ENCODE data around the gene CCDC47.

GRCh38 chr17:63805591-63805990 is 32.2 kb upstream of the CCDC47 start:
- TF ChIP-seq CTCF (IDR thresholded peaks at IDR 0.05; ENCODE audit: borderline replicate concordance, extremely low read depth, low read length, poor library complexity, severe bottlenecking): no peak
- TF ChIP-seq EZH2 (IDR thresholded peaks at IDR 0.05; ENCODE audit: borderline replicate concordance, low read depth, low read length, severe bottlenecking): no peak

Measured in DND-41 (cell line).